Neural crest cell (in vitro differentiated cells): ENCODE measurements around the gene ARHGEF18. TPM values are rescaled to one million over a fixed set of nuclear protein-coding genes. Genes with fewer than 3 reads are reported as not detected.

Experiments
- DNase-seq: peaks from one replicate; pipeline ENCODE4 v3.0.0; 2021; ENCODE audit warnings: low read depth, mixed read lengths, low spot score
- H3K27ac Mint-ChIP-seq: one replicate; pipeline ENCODE4 v1.8.0; 2021; ENCODE audit warnings: mild to moderate bottlenecking, mixed read lengths; ENCODE audit not compliant: unreplicated experiment
- H3K27me3 Mint-ChIP-seq: 2 replicates; pipeline ENCODE4 v1.8.0; 2021; ENCODE audit warnings: low read depth, mild to moderate bottlenecking, mixed read lengths
- H3K36me3 Mint-ChIP-seq: 2 replicates; pipeline ENCODE4 v1.8.0; 2021; ENCODE audit warnings: low read depth, mild to moderate bottlenecking, mixed read lengths
- H3K4me1 Mint-ChIP-seq: 2 replicates; pipeline ENCODE4 v1.8.0; 2021; ENCODE audit warnings: mixed read lengths
- H3K4me3 Mint-ChIP-seq: one replicate; pipeline ENCODE4 v1.8.0; 2021; ENCODE audit warnings: mild to moderate bottlenecking, mixed read lengths
- H3K9me3 Mint-ChIP-seq: 2 replicates; pipeline ENCODE4 v1.8.0; 2021; ENCODE audit warnings: mixed read lengths
- total RNA-seq: library from RNA; stranded (reverse); gene quantifications from 2 replicates; pipeline ENCODE4 v1.2.1, GENCODE V29; 2021
- TF ChIP-seq, protein P1 (sequence below): fragments of 200-600 bp; sonication (generic); conservative IDR thresholded peaks from 2 replicates; pipeline ENCODE4 v1.5.0; 2021; ENCODE audit warnings: antibody characterized with exemption, mild to moderate bottlenecking

The ARHGEF18 gene
- total RNA-seq, 1 donor from 2014 or later: 36.5 TPM

DNA sequence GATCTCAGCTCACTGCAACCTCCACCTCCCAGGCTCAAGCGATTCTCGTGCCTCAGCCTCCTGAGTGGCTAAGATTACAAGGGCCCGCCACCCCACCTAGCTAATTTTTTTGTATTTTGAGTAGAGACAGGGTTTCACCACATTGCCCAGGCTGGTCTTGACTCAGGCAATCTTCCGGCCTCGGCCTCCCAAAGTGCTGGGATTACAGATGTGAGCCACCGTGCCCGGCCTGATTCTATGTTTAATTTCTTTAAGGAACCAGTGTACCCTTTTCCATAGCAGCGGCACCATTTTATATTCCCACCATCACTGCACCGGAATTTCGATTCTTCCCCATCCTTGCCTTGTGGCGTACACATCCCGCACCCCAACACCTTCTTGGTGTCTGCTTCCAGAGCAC is 36.8 kb upstream of the ARHGEF18 start:
- Mint-ChIP-seq H3K4me1 (no peaks in the 10 kb centered on the region), H3K9me3 (peaks cover 2% of the 10 kb centered on the region), H3K27ac (no peak overlapping the region), H3K27me3 (peaks cover 5% of the 10 kb centered on the region), H3K4me3 (no peak overlapping the region), H3K36me3 (no peaks in the 10 kb centered on the region)
- TF ChIP-seq, protein P1, sequence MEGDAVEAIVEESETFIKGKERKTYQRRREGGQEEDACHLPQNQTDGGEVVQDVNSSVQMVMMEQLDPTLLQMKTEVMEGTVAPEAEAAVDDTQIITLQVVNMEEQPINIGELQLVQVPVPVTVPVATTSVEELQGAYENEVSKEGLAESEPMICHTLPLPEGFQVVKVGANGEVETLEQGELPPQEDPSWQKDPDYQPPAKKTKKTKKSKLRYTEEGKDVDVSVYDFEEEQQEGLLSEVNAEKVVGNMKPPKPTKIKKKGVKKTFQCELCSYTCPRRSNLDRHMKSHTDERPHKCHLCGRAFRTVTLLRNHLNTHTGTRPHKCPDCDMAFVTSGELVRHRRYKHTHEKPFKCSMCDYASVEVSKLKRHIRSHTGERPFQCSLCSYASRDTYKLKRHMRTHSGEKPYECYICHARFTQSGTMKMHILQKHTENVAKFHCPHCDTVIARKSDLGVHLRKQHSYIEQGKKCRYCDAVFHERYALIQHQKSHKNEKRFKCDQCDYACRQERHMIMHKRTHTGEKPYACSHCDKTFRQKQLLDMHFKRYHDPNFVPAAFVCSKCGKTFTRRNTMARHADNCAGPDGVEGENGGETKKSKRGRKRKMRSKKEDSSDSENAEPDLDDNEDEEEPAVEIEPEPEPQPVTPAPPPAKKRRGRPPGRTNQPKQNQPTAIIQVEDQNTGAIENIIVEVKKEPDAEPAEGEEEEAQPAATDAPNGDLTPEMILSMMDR: no peak
- DNase-seq: no peak

DNA sequence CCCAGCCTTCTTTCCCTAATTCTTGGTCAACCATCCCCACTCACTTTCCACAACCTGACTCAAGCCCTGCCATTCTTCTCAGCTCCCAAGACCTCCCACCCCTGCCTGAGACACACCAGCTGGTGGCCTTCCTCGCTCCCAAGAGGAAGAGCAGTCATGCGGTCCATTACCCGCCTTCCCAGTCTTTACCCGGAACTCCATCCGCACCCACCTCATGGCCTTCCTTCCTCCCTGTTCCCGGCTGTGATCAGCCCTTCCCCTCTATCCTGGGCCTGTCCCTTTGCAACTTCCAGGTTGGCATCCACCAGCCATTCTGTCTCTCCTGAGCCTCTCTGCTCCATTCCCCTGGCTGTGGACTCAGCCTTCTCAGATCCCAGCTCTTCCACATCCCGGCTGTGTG is 35.9 kb upstream of the ARHGEF18 start:
- no peak overlapping the region for H3K27ac Mint-ChIP-seq
- TF ChIP-seq, protein P1: no peak
- no peak overlapping the region for H3K4me3 Mint-ChIP-seq
- no peak for DNase-seq
- peaks cover 2% of the 10 kb centered on the region for H3K9me3 Mint-ChIP-seq
- no peaks in the 10 kb centered on the region for H3K36me3 Mint-ChIP-seq
- H3K4me1 Mint-ChIP-seq: no peaks in the 10 kb centered on the region
- H3K27me3 Mint-ChIP-seq: peaks cover 5% of the 10 kb centered on the region

DNA sequence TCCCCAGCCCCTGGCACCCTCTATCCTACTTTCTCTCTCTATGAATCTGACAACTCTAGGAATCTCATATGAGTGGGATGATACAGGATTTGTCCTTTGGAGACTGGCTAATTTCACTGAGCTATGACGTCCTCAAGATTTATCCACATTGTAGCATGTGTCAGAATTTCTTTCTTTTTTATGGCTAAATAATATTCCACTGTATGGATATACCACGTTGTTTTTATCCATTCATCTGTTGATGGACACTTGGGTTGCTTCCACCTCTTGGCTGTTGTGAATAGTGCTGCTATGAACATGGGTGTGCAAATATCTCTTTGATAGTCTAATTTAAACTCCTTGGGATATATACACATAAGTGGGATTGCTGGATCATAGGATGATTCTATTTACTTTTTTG is 30.6 kb upstream of the ARHGEF18 start:
- H3K36me3 Mint-ChIP-seq: no peaks in the 10 kb centered on the region

DNA sequence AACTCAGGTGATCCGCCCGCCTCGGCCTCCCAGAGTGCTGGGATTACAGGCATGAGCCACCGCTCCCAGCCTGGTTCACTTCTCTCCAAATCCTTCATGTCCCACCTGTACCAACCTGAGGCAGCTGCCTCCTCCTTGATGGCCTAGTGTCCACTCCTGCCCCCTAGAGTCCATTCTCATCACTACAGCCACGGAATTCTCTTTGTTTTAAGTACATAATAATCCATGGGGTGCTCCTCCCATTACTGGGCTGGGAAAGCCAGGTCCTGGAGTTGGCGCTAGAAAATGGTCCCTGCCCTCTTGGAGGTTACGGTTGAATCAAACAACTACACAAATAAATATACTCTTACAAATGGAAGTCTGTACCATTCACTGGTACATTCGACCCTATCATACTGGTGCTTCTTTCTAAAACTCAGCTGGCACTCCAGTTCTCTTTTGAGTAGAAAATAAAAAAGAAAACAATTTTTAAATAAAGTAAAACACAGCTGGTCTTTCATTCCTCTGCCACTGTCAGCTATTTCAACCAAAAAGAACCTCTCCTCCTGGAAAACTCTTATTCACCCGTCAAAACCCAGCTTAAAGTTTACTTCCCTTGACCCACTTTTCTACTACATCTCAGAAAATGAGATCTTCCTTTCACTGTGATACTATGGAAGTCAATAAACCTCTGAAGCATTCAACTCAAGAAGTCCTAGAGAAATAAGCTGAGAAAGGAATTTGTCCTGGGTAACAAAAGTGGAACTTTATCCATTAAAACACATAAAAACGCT is 22.4 kb upstream of the ARHGEF18 start:
- no peak for DNase-seq
- Mint-ChIP-seq H3K27me3 (peaks cover 14% of the 10 kb centered on the region), H3K4me1 (no peaks in the 10 kb centered on the region), H3K9me3 (peaks cover 11% of the 10 kb centered on the region), H3K4me3 (no peak overlapping the region), H3K36me3 (no peaks in the 10 kb centered on the region), H3K27ac (no peak overlapping the region)
- TF ChIP-seq, protein P1: peak; percentile 53

More for the DNA sequence above, 30.6 kb upstream of the ARHGEF18 start:
- H3K9me3 Mint-ChIP-seq: peaks cover 7% of the 10 kb centered on the region
- no peak overlapping the region for H3K27ac Mint-ChIP-seq
- DNase-seq: no peak
- no peaks in the 10 kb centered on the region for H3K4me1 Mint-ChIP-seq
- no peak overlapping the region for H3K4me3 Mint-ChIP-seq
- peaks cover 3% of the 10 kb centered on the region for H3K27me3 Mint-ChIP-seq
- TF ChIP-seq, protein P1: no peak

GRCh38 chr19:7327802-7328201 is 20.9 kb upstream of the ARHGEF18 start:
- H3K4me1 Mint-ChIP-seq: no peaks in the 10 kb centered on the region
- TF ChIP-seq, protein P1: no peak
- no peak overlapping the region for H3K4me3 Mint-ChIP-seq
- peaks cover 14% of the 10 kb centered on the region for H3K27me3 Mint-ChIP-seq
- peaks cover 11% of the 10 kb centered on the region for H3K9me3 Mint-ChIP-seq
- H3K27ac Mint-ChIP-seq: no peak overlapping the region
- H3K36me3 Mint-ChIP-seq: no peaks in the 10 kb centered on the region
- DNase-seq: no peak
